Activated CD8-positive, alpha-beta memory T cell treated with anti-CD3 and anti-CD28 coated beads, Interleukin-2, amount 50 U/mL, for 24 hours (primary cell): ENCODE measurements around the gene LSM4.

Experiments used
- DNase-seq: peaks from one replicate; pipeline ENCODE4 v3.0.0-alpha.2; 2020; ENCODE audit errors: extremely low read depth

LSM4 gene

DNA sequence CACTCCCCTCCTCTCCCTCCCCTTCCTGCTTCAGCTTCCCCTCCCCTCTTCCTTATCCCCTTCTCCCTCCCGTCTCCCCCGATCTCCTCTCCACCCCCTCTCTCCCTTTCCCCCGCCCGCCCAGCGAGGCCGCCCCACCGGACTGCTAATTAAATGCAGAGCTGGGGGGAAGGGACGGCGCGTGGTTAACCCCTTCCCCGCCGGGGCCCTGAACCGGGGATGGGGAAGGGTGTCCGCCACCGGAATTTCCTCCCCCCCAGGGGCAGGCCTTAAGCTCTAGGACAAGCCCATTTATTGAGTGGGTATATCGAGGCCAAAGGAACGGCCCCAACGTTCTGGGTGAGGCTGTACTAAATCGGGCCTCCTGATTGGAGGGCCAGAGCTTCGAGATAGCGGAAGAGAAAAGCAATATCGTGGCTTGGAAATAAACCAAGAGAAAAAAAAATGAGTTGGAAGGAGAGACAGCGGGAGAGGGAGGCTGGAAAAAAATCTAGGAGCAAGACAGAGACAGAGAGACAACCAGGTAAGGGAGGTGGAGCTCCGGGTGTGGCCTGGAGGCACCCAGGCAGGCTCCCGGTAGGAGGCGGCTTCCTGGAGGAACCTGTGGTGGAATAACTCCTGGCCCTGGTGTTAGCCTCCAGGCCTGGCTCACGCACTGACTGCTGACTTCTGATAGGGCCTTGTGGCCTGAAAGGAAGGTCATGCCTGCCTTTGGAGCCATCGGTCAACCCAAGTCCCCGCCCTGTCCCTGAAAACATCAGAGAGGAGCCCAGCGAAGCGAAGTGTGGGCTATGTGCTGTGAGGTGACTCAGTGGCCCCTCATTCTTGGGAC lies 29.9 kb downstream of the LSM4 start:
- DNase-seq: no peak

DNA sequence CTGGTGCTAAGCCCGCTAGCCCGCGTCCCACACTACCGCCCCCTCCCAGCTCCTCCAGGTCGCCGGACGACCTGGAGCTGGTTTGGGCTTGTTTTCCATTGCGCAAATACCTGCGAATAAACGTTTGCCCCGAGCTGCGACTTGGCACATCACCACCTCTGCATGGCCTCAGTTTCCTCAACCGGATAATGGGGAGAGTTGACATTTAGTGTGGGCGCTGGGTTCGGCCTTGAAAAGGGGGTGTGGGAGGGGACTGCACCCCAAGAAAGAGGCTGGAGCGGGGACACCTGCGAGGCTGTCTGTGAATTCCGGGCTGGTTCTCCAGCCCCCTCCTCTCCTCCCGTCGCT lies 30.4 kb downstream of the LSM4 start:
- DNase-seq: no peak

DNA sequence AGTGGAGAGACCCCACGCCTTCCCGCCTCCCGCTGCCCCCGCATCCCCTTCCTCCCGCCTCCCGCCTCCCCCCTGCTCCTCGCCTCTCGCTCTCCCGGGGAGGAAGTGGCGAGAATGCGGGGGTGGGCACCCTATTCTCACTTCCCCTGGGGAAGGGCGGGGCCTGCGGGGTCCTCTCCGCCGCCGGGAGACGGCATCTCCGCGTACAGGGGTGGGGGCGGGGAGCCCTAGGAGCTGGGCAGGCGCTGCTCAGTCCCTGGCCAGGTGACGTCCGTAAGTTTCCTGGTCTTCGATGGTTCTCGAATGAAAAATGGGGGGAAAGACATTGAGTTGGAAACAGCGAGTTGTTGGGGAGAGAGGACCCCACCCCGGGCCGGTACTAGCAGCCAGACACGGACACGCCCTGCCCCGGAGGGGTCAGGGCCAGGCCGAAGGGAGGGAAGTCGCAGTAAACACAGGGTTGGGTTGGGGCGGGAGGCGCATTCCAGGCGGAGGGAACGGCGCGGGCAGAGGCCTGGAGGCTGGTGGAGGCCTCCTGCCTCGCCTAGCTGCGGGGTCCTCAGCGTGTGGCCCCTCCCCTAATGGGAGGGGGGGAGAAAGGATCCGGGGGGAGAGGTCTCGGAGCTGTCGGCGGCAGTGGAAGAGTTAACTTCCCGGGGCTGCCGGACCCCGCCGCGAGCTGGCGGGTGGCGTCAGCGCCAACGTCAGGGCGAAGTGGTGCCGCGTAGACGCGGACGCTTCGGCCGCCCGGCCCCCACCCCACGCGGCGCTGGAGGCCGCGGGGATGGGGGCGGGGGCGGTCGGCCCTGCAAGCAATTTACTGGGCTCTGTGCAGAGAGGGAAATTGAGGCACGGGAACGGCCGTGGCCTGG lies 31.1 kb downstream of the LSM4 start:
- DNase-seq: peak; percentile 71

DNA sequence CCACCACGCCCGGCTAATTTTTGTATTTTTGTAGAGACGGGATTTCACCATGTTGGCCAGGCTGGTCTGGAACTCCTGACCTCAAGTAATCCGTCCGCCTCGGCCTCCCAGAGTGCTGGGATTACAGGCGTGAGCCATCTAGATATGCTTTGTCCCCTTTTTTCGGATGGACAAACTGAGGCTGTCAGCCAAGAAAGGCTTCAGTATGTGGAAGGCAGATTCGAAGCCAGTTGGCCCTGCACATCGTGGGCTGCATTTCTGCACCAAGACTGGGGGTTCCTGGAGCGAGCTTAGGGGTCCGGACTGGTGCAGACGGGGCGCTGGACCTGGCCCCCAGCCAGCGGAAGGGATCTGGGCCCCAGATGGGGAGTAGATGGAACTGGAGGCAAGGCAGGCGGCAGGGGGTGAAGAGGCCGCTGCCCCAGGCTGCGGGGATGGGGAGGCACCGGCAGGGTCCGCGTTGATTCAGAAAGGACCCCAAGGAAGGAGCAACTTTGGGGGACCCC lies 31.8 kb downstream of the LSM4 start:
- no peak for DNase-seq

DNA sequence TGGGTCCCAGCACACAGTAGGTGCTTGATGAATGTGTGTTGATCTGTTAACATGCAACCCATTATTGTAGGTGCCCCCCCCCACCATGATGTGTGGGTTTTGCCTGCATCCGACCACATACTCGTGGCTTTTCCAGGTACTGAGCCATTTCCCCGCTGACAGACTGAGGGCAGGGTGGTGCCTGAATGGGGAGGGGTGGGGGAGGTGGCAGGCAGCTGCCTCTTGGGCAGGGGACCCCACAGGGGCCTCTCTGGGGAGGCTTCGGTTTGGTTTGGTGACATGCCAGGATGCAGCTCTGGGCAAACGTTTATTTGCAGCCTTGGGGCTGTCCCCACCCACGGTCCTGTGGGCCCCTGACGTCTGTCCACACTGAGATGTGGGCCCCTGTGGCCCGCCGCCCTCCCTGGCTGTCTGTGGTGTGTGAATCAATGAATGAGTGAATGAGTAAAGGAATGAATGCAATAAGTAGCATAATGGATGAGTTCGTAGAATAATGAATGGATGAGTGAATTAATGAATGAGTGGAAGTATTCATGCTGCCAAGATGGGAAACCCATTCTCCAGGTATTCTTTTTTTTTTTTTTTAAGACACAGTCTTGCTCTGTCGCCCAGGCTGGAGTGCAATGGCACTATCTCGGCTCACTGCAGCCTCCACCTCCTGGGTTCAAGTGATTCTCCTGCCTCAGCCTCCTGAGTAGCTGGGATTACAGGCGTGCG lies 32.4 kb downstream of the LSM4 start:
- peak; percentile 78 for DNase-seq

GRCh38 chr19:18289471-18290301 lies 33.2 kb downstream of the LSM4 start:
- no peak for DNase-seq

GRCh38 chr19:18287836-18288772 lies 34.8 kb downstream of the LSM4 start:
- no peak for DNase-seq

GRCh38 chr19:18286973-18287635 lies 35.8 kb downstream of the LSM4 start:
- no peak for DNase-seq

DNA sequence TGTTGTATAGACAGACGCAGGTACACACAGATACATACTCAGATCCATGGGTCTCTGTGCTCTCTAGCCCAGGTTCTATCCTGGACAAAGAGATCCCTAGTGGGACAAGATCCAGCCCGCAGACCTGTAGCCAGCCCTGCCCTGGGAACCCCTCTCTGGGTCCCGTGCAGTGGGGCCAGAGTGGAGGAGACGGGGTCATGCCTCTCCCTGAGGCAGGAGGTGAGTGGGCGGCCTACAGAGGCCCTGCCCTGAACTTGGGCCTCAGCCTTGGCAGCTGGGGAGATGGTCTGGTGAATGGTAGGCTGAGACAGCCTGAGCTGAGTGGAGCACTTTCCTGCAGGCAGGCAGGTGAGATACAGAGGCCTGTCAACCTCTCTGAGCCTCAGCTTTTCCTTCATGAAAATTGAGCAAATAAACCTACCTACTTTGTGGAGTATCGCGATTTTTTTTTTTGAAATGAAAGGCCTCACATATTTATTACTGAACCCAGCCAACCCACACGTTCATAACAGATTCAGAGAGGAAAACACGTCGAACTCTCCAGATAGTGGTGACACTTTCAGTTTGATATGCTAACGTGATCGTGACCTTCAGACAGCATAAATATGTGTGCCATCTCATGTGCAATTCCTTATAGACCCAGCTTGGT lies 38.0 kb downstream of the LSM4 start:
- no peak for DNase-seq

DNA sequence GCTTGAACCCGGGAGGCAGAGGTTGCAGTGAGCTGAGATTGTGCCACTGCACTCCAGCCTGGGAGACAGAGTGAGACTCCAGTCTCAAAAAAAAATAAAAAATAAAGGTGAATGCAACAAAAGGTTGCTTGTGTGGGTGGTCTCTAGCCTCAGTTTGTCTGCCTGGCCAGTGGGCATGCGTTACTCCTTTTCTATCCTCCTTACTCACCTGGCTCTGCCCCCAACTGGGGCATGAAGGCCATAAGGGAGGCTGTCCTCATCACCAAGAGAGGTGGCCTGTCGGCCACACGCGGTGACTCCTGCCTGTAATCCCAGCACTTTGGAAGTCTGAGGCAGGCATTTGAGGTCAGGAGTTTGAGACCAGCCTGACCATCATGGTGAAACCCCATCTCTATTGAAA lies 39.5 kb downstream of the LSM4 start:
- DNase-seq: no peak

GRCh38 chr19:18282788-18283141 lies 40.1 kb downstream of the LSM4 start:
- DNase-seq: no peak

DNA sequence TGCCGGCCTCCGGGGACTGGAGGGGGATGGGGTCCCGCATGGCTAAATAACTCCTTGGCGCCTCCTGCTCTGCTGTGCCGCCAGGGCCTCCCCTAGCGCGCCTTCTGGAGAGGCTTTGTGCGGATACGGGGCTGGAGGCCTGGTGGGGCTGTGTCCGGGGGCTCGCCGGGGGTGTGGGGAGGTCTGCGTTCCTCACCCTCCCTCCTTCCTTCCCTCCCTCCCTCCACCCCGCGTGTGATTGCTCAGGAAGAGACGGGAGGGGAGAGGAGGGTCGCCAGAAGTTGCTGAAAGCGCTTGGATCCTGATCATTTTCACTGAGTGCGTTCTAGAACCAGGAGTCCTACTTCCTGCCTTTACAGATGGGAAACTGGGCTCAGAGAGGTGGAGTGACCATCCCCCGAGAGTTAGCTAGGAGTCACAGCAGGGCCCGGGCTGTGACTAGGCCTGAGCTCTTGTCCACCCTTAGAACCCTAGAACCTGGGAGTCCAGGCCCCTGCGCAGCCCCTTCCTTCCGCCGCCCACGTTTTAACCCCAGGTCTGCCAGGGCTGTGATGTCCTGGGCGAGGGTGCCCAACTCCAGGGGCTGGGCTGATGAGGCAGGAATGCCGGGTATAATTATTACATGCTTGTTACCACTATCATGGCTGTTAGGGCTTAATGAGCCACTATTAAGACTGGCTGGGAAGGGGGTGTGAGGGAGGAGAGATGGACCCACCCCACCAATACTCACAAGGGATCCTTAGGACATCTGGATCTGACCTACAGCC lies 40.7 kb downstream of the LSM4 start:
- no peak for DNase-seq

DNA sequence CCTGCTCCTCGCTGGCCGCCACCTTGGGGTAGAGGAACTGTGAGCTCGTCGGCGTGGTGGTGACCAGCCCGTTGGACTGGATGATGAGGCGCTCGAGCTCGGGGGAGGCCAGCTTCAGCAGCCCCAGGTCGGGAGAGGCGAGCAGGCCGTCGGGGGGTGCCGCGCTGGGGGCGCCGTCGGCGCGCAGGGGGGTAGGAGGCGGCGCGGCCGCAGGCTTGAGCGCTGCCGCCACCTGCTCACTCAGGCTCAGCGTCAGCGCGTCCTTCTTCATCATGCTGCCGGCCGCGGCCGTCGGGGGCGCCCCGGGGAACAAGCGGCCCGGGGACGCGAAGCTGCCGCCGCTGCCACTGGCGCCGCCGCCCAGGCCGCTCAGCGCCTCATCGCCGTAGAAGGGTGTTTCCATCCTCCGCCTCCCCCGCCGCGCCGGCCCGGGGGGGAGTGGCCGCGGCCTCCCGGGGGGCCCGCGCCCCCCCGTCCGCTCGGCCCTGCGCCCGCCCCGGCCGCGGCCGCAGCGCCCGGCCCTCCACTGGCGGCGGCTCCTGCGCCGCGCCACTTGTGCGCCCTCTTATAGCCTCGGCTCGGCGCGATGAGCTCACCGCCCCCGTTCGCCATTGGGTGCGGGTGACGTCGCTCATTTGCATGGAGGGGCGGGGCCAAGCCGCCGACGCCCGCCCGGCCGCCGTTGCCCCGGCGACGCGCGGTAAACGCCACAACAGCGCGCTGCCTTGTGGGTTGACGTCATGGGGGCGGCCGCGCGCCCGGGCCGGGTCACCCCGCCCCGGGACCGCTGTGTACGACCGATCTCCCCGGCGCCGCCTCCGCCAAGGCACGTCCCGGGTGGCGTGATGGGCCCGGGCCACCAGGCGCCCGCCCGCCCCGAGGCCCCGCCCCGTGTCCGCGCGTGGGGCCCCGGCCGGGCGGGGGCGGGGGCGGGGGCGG lies 41.5 kb downstream of the LSM4 start, which contains the start of gene JUND:
JUND (minus strand) TSS at position 541 of the 939 bp plus-strand sequence; CDS start at position 403, 138 bp downstream.
- DNase-seq: peak; percentile 83

DNA sequence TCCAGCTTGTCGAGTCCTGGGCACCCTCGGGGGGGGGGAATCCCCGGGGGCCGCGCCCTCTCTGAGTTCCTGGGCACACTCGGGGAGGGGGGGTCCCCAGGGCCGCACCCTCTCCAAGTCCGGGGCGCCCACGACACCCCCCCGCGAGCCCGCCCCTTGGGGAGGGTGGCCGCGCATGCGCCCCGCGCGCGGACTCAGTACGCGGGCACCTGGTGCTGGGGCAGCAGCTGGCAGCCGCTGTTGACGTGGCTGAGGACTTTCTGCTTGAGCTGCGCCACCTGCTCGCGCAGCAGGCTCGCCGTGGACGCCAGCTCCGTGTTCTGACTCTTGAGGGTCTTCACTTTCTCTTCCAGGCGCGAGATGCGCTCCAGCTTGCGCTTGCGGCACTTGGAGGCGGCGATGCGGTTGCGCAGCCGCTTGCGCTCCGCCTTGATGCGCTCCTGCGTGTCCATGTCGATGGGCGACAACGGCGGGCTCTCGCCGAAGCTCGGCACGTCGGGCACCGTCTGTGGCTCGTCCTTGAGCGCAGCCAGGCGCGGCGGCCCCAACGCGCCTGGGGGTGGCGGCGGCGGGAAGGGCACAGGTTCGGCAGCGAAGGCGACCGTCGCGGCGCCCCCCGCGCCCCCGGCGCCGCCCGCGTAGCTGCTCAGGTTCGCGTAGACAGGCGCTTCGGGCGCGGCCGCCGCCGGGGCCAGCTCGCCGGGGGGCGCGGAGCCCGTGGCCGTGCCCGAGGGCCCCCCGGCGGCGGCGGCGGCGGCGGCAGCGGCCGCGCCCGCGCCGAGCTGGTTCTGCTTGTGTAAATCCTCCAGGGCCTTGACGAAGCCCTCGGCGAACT lies 42.4 kb downstream of the LSM4 start:
- DNase-seq: peak; percentile 42

DNA sequence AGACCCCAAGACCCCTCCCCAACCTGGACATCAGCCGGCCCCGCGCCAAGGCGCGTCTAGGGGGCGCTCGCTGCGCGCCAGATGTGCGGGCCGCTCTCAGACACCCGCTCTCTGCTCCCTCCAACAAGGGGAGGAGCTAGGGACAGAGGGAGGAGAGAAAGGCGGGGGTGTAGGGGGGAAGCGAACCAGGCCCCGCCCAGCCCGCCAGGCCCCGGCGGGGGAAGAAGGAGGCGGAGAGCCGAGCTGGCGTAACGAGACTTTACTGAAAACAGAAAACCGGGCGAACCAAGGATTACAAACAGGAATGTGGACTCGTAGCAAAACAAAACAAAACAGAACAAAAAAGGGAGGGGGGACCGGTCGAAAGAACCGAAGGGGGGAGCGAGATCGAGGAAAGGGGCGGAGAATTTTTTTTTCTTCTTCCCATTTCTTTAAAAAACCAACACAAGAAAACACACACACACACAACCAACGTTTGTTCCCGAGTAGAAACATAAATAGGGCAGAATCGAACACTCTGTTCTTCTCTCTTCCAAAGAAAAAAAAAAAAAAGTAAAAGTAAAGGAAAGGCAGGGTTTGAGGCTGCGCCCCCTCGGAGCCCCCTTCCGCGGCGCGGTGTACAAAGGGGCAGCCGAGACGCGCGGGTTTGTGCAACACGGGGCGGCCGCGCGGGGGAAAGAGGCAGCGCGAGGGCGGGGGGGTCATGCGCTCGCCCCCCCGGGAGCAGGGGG lies 43.2 kb downstream of the LSM4 start:
- peak; percentile 75 for DNase-seq

DNA sequence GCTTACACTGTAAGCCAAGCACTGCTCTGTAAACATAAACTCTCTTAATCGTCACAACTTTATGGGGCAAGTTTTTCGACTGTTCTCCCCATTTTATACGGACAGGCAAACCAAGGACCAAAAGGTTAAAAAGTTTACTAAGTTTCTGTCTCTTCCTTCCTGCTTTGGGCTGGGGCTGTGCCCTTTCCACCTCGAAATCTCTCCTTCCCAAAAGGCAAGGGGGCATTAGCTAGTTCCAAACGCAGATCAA lies 43.7 kb downstream of the LSM4 start:
- DNase-seq: no peak
